Hepatocyte (in vitro differentiated cells): Measurements from ENCODE around the gene DOK5. TPM values are rescaled to one million over a fixed set of nuclear protein-coding genes. Genes with fewer than 3 reads are reported as not detected.

Experiments used
- DNase-seq: peaks from one replicate; pipeline ENCODE4 v3.0.0-alpha.2; 2016; ENCODE audit warnings: low spot score
- H2AFZ ChIP-seq: fragments of 200-600 bp; sonication (generic); 2 replicates; pipeline ENCODE4 v1.6.0; 2016; ENCODE audit warnings: antibody characterized with exemption, mild to moderate bottlenecking
- H3K27ac ChIP-seq: fragments of 200-600 bp; sonication (generic); 2 replicates; pipeline ENCODE4 v1.5.1; 2016; ENCODE audit warnings: mild to moderate bottlenecking
- H3K27me3 ChIP-seq: fragments of 200-600 bp; sonication (generic); 2 replicates; pipeline ENCODE4 v1.6.1; 2016
- H3K36me3 ChIP-seq: fragments of 200-600 bp; sonication (generic); replicated peaks from 2 replicates; pipeline ENCODE4 v1.5.1; 2016; ENCODE audit warnings: low read depth; ENCODE audit not compliant: insufficient read depth
- H3K4me1 ChIP-seq: fragments of 200-600 bp; sonication (generic); 2 replicates; pipeline ENCODE4 v1.5.1; 2016; ENCODE audit warnings: mild to moderate bottlenecking, moderate library complexity; ENCODE audit not compliant: insufficient read depth
- H3K4me2 ChIP-seq: fragments of 200-600 bp; sonication (generic); 2 replicates; pipeline ENCODE4 v1.6.0; 2016
- H3K4me3 ChIP-seq: fragments of 200-600 bp; sonication (generic); 2 replicates; pipeline ENCODE4 v1.5.1; 2016; ENCODE audit warnings: mild to moderate bottlenecking
- H3K79me2 ChIP-seq: fragments of 200-600 bp; sonication (generic); 2 replicates; pipeline ENCODE4 v1.6.0; 2017; ENCODE audit warnings: mild to moderate bottlenecking
- H3K9me2 ChIP-seq: fragments of 200-600 bp; sonication (generic); replicated peaks from 2 replicates; pipeline ENCODE4 v1.6.0; 2017; ENCODE audit warnings: mild to moderate bottlenecking; ENCODE audit not compliant: insufficient read depth
- H3K9me3 ChIP-seq: fragments of 200-600 bp; sonication (generic); 2 replicates; pipeline ENCODE4 v1.5.1; 2016; ENCODE audit warnings: low read depth, mild to moderate bottlenecking
- H4K20me1 ChIP-seq: fragments of 200-600 bp; sonication (generic); 2 replicates; pipeline ENCODE4 v1.6.0; 2016; ENCODE audit warnings: mild to moderate bottlenecking; ENCODE audit not compliant: insufficient read depth, poor library complexity, severe bottlenecking
- CTCF ChIP-seq: fragments of 200-600 bp; sonication (generic); IDR thresholded peaks from 2 replicates; pipeline ENCODE4 v1.5.1; 2016; ENCODE audit warnings: antibody characterized with exemption, mild to moderate bottlenecking; ENCODE audit not compliant: poor library complexity
- EZH2 ChIP-seq: fragments of 200-600 bp; sonication (generic); IDR thresholded peaks from 2 replicates; pipeline ENCODE4 v1.6.1; 2016; ENCODE audit warnings: antibody characterized with exemption, mild to moderate bottlenecking, borderline replicate concordance
- EZH2phosphoT487 ChIP-seq: fragments of 200-600 bp; sonication (generic); IDR thresholded peaks from one replicate; pipeline ENCODE4 v1.6.1; 2018; ENCODE audit warnings: antibody characterized with exemption, mild to moderate bottlenecking, low read depth, moderate library complexity; ENCODE audit not compliant: unreplicated experiment, severe bottlenecking
- WGBS: methylation state at CpG from one replicate; pipeline ENCODE4 v1.1.6; 2016; ENCODE audit warnings: low lambda C conversion rate; ENCODE audit errors: missing lambda C conversion rate; 5-methylcytosine and 5-hydroxymethylcytosine counted together
- polyA plus RNA-seq: library from polyadenylated mRNA; unstranded; fragments of >200 nt; fragmentation: Nextera tagmentation; extraction: Ambion mirVana; gene quantifications from 2 replicates; pipeline ENCODE4 v1.2.1, GENCODE V29; 2016
- total RNA-seq: library from RNA; depleted of rRNA; stranded (reverse); fragments of >200 nt; gene quantifications from 2 replicates; pipeline ENCODE4 v1.2.3, GENCODE V29; 2014

The DOK5 gene
- total and polyA plus RNA-seq, 2 experiments from 2014 or later: 7.0 to 7.5 TPM

- no peaks in the 10 kb centered on the region for H3K79me2 ChIP-seq
- no peak for DNase-seq
- H3K27me3 ChIP-seq: no peaks in the 10 kb centered on the region
- 78% methylated on average over 3 of the region's 3 CpGs for WGBS
- H3K36me3 ChIP-seq: no peaks in the 10 kb centered on the region
- H3K9me3 ChIP-seq: no peaks in the 10 kb centered on the region
- no peaks in the 10 kb centered on the region for H4K20me1 ChIP-seq
- H3K4me2 ChIP-seq: no peak overlapping the region
- H3K4me3 ChIP-seq: no peak overlapping the region
- no peaks in the 10 kb centered on the region for H3K4me1 ChIP-seq
- no peak overlapping the region for H3K27ac ChIP-seq
- H2AFZ ChIP-seq: no peak overlapping the region
- TF ChIP-seq CTCF (no peak), EZH2 (no peak), EZH2phosphoT487 (no peak)
- no peaks in the 10 kb centered on the region for H3K9me2 ChIP-seq
Measured at GRCh38 chr20:54555150-54555549, 79.8 kb downstream of the DOK5 start.

GRCh38 chr20:54556406-54556805, 81.0 kb downstream of the DOK5 start:
- Histone ChIP-seq H3K27ac (no peak overlapping the region), H3K4me2 (no peak overlapping the region), H3K79me2 (no peaks in the 10 kb centered on the region), H3K36me3 (no peaks in the 10 kb centered on the region), H2AFZ (no peak overlapping the region), H3K27me3 (no peaks in the 10 kb centered on the region), H3K4me3 (no peak overlapping the region), H3K9me3 (no peaks in the 10 kb centered on the region), H3K4me1 (no peaks in the 10 kb centered on the region), H3K9me2 (no peaks in the 10 kb centered on the region), H4K20me1 (no peaks in the 10 kb centered on the region)
- TF ChIP-seq CTCF: no peak
- no peak for DNase-seq
- 92% methylated on average over 2 of the region's 2 CpGs for WGBS

- Histone ChIP-seq H2AFZ (no peak overlapping the region), H3K9me3 (no peaks in the 10 kb centered on the region), H3K9me2 (no peaks in the 10 kb centered on the region), H3K4me1 (no peaks in the 10 kb centered on the region), H3K27ac (no peak overlapping the region), H4K20me1 (no peaks in the 10 kb centered on the region), H3K36me3 (no peaks in the 10 kb centered on the region), H3K4me3 (no peak overlapping the region), H3K79me2 (no peaks in the 10 kb centered on the region), H3K4me2 (no peak overlapping the region), H3K27me3 (no peaks in the 10 kb centered on the region)
- TF ChIP-seq EZH2: no peak
- TF ChIP-seq EZH2phosphoT487: no peak
- no peak for TF ChIP-seq CTCF
- no peak for DNase-seq
- 89% methylated on average over 3 of the region's 3 CpGs for WGBS
Measured at GRCh38 chr20:54557806-54558590, 82.6 kb downstream of the DOK5 start.
